GM23248 (cell line): ENCODE data around the gene CA11. TPM values are rescaled to one million over a fixed set of nuclear protein-coding genes. Genes with fewer than 3 reads are reported as not detected.
"Not testable (repeated sequence)": the region's sequence is repeated elsewhere in the genome, so short reads cannot be mapped to it uniquely, and the experiment has no call there.

Experiments used
- DNase-seq: peaks from one replicate; pipeline ENCODE4 v3.0.0-alpha.2; 2015
- H2AFZ ChIP-seq: fragments of 200-600 bp; sonication (generic); 2 replicates; pipeline ENCODE4 v1.6.1; 2016; ENCODE audit warnings: antibody characterized with exemption
- H3F3A ChIP-seq: fragments of 200-600 bp; sonication (generic); 2 replicates; pipeline ENCODE4 v1.6.1; 2016; ENCODE audit warnings: mild to moderate bottlenecking, antibody characterized with exemption, mixed run types; ENCODE audit not compliant: insufficient read depth
- H3K27ac ChIP-seq: fragments of 200-600 bp; sonication (generic); 2 replicates; pipeline ENCODE4 v1.5.1; 2016; ENCODE audit warnings: mild to moderate bottlenecking
- H3K27me3 ChIP-seq: fragments of 200-600 bp; sonication (generic); replicated peaks from 2 replicates; pipeline ENCODE4 v1.6.1; 2016; ENCODE audit warnings: mild to moderate bottlenecking; ENCODE audit not compliant: insufficient read depth
- H3K36me3 ChIP-seq: fragments of 200-600 bp; sonication (generic); 2 replicates; pipeline ENCODE4 v1.6.1; 2016; ENCODE audit warnings: low read depth, mild to moderate bottlenecking
- H3K4me1 ChIP-seq: fragments of 200-600 bp; sonication (generic); 2 replicates; pipeline ENCODE4 v1.6.1; 2016; ENCODE audit warnings: mild to moderate bottlenecking; ENCODE audit not compliant: insufficient read depth
- H3K4me2 ChIP-seq: fragments of 200-600 bp; sonication (generic); one replicate; pipeline ENCODE4 v1.6.1; 2016; ENCODE audit warnings: mild to moderate bottlenecking; ENCODE audit not compliant: unreplicated experiment
- H3K4me3 ChIP-seq: fragments of 200-600 bp; sonication (generic); 2 replicates; pipeline ENCODE4 v1.5.1; 2016; ENCODE audit warnings: mild to moderate bottlenecking
- H3K79me2 ChIP-seq: fragments of 200-600 bp; sonication (generic); 2 replicates; pipeline ENCODE4 v1.6.1; 2016; ENCODE audit warnings: mild to moderate bottlenecking; ENCODE audit not compliant: insufficient read depth
- H3K9ac ChIP-seq: fragments of 200-600 bp; sonication (generic); 2 replicates; pipeline ENCODE4 v1.6.1; 2016; ENCODE audit warnings: mild to moderate bottlenecking
- H3K9me2 ChIP-seq: fragments of 200-600 bp; sonication (generic); 2 replicates; pipeline ENCODE4 v1.6.1; 2016; ENCODE audit warnings: mixed run types, mild to moderate bottlenecking, moderate library complexity; ENCODE audit not compliant: insufficient read depth
- H3K9me3 ChIP-seq: fragments of 200-600 bp; sonication (generic); one replicate; pipeline ENCODE4 v1.6.1; 2017; ENCODE audit warnings: low read depth
- H4K20me1 ChIP-seq: fragments of 200-600 bp; sonication (generic); 2 replicates; pipeline ENCODE4 v1.6.0; 2016; ENCODE audit not compliant: insufficient read depth
- EZH2 ChIP-seq: fragments of 200-600 bp; sonication (generic); IDR thresholded peaks from 2 replicates; pipeline ENCODE4 v1.6.1; 2018; ENCODE audit warnings: antibody characterized with exemption, mild to moderate bottlenecking; ENCODE audit not compliant: insufficient read depth, poor library complexity, severe bottlenecking
- EZH2phosphoT487 ChIP-seq: fragments of 200-600 bp; sonication (generic); IDR thresholded peaks from 2 replicates; pipeline ENCODE4 v1.6.1; 2018; ENCODE audit warnings: antibody characterized with exemption, moderate library complexity, mild to moderate bottlenecking, low read depth; ENCODE audit not compliant: insufficient read depth
- WGBS, 2 experiments: methylation state at CpG; one replicate each; pipeline ENCODE4 v1.1.6; 2015 to 2017; ENCODE audit warnings: low lambda C conversion rate in 2 of 2, low coverage in 1 of 2; ENCODE audit errors: missing lambda C conversion rate in 2 of 2; 5-methylcytosine and 5-hydroxymethylcytosine counted together
- in situ Hi-C: fragments of 300-500 bp; cut with MboI; formaldehyde crosslinking; loops from 2 replicates; pipeline ENCODE4 v1.15.0; 2020
- polyA plus RNA-seq: library from polyadenylated mRNA; unstranded; fragments of >200 nt; fragmentation: Nextera tagmentation; extraction: Ambion mirVana; gene quantifications from 2 replicates; pipeline ENCODE4 v1.2.1, GENCODE V29; 2016
- total RNA-seq: library from RNA; depleted of rRNA; stranded (reverse); fragments of >200 nt; shearing (Covaris generic); gene quantifications from 2 replicates; pipeline ENCODE4 v1.2.3, GENCODE V29; 2014

Gene CA11
- total and polyA plus RNA-seq, 2 experiments from 2014 or later = 1.1 to 2.7 TPM

GRCh38 chr19:48680436-48681126 lies 34.6 kb upstream of the CA11 start:
- Histone ChIP-seq H3K79me2 (no peaks in the 10 kb centered on the region), H3F3A (no peaks in the 10 kb centered on the region), H3K9me3 (no peaks in the 10 kb centered on the region), H3K27ac (no peak overlapping the region), H3K9ac (no peak overlapping the region), H3K4me1 (no peaks in the 10 kb centered on the region), H3K36me3 (no peaks in the 10 kb centered on the region), H3K4me3 (no peak overlapping the region), H3K9me2 (no peaks in the 10 kb centered on the region), H4K20me1 (no peaks in the 10 kb centered on the region), H2AFZ (no peak overlapping the region), H3K4me2 (no peak overlapping the region), H3K27me3 (no peaks in the 10 kb centered on the region)
- 86% methylated on average over 36 to 45 of the region's 45 CpGs for WGBS, 2 experiments
- TF ChIP-seq EZH2phosphoT487 (no peak), EZH2 (no peak)
- DNase-seq = no peak
- in situ Hi-C loops = no loop called here

DNA sequence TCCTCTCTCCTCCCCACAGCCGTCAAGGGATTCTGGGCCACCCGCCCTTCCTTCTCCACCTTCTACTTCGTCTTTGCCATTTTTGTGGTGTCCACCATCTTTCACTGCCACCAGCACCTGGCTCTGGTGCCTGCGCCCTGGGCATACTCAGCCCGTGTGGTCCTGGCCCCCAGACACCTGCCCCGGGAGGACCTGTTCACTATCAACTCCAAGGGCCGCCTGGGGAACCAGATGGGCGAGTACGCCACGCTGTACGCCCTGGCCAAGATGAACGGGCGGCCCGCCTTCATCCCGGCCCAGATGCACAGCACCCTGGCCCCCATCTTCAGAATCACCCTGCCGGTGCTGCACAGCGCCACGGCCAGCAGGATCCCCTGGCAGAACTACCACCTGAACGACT lies 34.0 kb upstream of the CA11 start:
- DNase-seq, H3K36me3 ChIP-seq, H3K27me3 ChIP-seq, H3K4me3 ChIP-seq, H3K9me3 ChIP-seq, H3F3A ChIP-seq, H4K20me1 ChIP-seq, H3K27ac ChIP-seq, H3K9me2 ChIP-seq, H3K4me1 ChIP-seq, in situ Hi-C loops, H3K79me2 ChIP-seq, H3K9ac ChIP-seq, H3K4me2 ChIP-seq, H2AFZ ChIP-seq: not testable (repeated sequence)
- WGBS, 2 experiments = 76 to 82% methylated on average over 15 to 19 of the region's 19 CpGs

DNA sequence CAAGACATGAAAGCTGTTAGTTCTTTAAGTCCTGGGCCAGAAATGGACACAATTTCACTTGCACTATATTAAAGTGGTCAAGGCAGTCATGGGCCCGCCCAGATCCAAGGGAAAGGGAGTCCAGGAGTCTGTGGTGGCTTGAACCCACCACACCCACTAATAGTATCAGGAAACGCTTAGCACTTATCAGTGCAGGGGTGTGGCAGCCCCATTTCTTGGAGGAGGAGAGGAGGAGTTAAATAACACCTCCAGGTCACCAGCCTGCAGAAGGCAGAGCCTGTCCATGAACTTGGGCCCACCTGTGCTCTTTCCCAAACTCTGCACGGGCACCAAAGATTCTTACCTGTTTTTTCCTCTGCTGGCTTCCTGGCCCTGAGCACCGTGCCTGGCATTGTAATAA lies 32.2 kb upstream of the CA11 start:
- in situ Hi-C loops = no loop called here
- Histone ChIP-seq H2AFZ (no peak overlapping the region), H3K79me2 (no peaks in the 10 kb centered on the region), H3K4me3 (no peak overlapping the region), H3K27ac (no peak overlapping the region), H3K9me2 (no peaks in the 10 kb centered on the region), H3K4me2 (no peak overlapping the region), H3K9me3 (no peaks in the 10 kb centered on the region), H3K36me3 (no peaks in the 10 kb centered on the region), H3F3A (no peaks in the 10 kb centered on the region), H3K4me1 (no peaks in the 10 kb centered on the region), H4K20me1 (no peaks in the 10 kb centered on the region), H3K9ac (no peak overlapping the region), H3K27me3 (no peaks in the 10 kb centered on the region)
- DNase-seq = no peak
- WGBS, 2 experiments = 68 to 70% methylated on average over 4 of the region's 4 CpGs
- TF ChIP-seq EZH2 (no peak), EZH2phosphoT487 (no peak)

DNA sequence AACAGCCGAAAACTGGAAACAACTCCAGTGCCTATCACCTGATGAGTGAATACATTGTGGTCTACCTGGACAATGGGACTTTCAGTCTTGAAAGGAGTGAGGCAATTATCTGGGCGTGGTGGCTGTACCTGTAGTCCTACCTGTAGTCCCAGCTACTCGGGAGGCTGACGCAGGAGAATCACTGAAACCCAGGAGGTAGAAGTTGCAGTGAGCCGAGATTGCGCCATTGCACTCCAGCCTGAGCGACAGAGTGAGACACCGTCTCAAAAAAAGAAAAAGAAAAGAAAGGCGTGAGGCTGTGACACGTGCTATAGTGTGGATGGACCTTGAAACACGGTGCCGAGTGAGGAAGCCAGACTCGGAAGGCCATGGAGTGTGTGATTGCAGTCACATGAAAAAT lies 30.9 kb upstream of the CA11 start:
- H3K27ac ChIP-seq = no peak overlapping the region
- TF ChIP-seq EZH2phosphoT487 (no peak), EZH2 (no peak)
- H3K4me3 ChIP-seq = no peak overlapping the region
- H3K36me3 ChIP-seq = no peaks in the 10 kb centered on the region
- in situ Hi-C loops = no loop called here
- H3K9me3 ChIP-seq = no peaks in the 10 kb centered on the region
- no peaks in the 10 kb centered on the region for H3K27me3 ChIP-seq
- DNase-seq = no peak
- no peaks in the 10 kb centered on the region for H4K20me1 ChIP-seq
- no peak overlapping the region for H3K9ac ChIP-seq
- no peak overlapping the region for H2AFZ ChIP-seq
- no peaks in the 10 kb centered on the region for H3K9me2 ChIP-seq
- no peaks in the 10 kb centered on the region for H3F3A ChIP-seq
- H3K79me2 ChIP-seq = no peaks in the 10 kb centered on the region
- H3K4me1 ChIP-seq = no peaks in the 10 kb centered on the region
- no peak overlapping the region for H3K4me2 ChIP-seq
- WGBS, 2 experiments = 85 to 87% methylated on average over 13 of the region's 13 CpGs

GRCh38 chr19:48676487-48676886 lies 30.5 kb upstream of the CA11 start:
- Histone ChIP-seq H3K4me3 (no peak overlapping the region), H3K9me2 (no peaks in the 10 kb centered on the region), H3K9ac (no peak overlapping the region), H3F3A (no peaks in the 10 kb centered on the region), H3K36me3 (no peaks in the 10 kb centered on the region), H3K27me3 (no peaks in the 10 kb centered on the region), H3K9me3 (no peaks in the 10 kb centered on the region), H3K4me2 (no peak overlapping the region), H3K27ac (no peak overlapping the region), H3K79me2 (no peaks in the 10 kb centered on the region), H2AFZ (no peak overlapping the region), H4K20me1 (no peaks in the 10 kb centered on the region), H3K4me1 (no peaks in the 10 kb centered on the region)
- DNase-seq = no peak
- in situ Hi-C loops = no loop called here
- TF ChIP-seq EZH2phosphoT487 (no peak), EZH2 (no peak)
- WGBS, 2 experiments = 74 to 82% methylated on average over 17 of the region's 17 CpGs
